ENCODE measurements around the gene SHFL. TPM values are rescaled to one million over a fixed set of nuclear protein-coding genes. Genes with fewer than 3 reads are reported as not detected.

SHFL gene
- total RNA-seq, 1 experiment from 2014 or later = 21.1 TPM

DNA sequence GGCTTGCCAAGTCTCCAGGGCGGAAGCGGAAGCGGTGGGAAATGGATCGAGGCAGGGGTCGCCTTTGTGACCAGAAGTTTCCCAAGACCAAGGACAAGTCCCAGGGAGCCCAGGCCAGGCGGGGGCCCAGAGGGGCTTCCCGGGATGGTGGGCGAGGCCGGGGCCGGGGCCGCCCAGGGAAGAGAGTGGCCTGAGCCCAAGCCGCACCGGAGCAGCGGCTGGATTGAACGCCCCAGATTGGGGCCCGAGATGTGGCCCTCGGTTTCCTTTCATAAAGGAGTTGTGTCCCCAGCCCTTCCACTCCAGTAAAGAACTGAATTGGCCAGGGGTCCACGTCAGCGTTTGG is 24.8 kb downstream of the SHFL start:
- Histone ChIP-seq H3K79me1 (ENCODE audit: insufficient read depth, low read depth, low read length, poor library complexity, severe bottlenecking) (no peaks in the 10 kb centered on the region), H2AK5ac (ENCODE audit: insufficient read length, low read length) (no peak overlapping the region), H4K5ac (ENCODE audit: insufficient read length, low read depth, low read length) (no peak overlapping the region), H3K9ac (ENCODE audit: extremely low read depth, insufficient read length, low read length) (no peak overlapping the region), H2AFZ (ENCODE audit: low read length) (no peak overlapping the region), H3K4me2 (ENCODE audit: insufficient read depth, insufficient read length, low read length) (no peak overlapping the region), H2BK12ac (ENCODE audit: insufficient read length, low read depth, low read length) (no peak overlapping the region), H3K23me2 (ENCODE audit: insufficient read length, low read depth, low read length, poor library complexity, severe bottlenecking) (peaks cover 7% of the 10 kb centered on the region), H2BK20ac (ENCODE audit: low read depth, low read length, poor library complexity, severe bottlenecking) (no peak overlapping the region), H3K18ac (ENCODE audit: insufficient read length, low read depth, low read length) (no peak overlapping the region), H3K27me3 (ENCODE audit: insufficient read depth, low read length) (no peaks in the 10 kb centered on the region), H2BK120ac (ENCODE audit: low read depth, low read length, poor library complexity, severe bottlenecking) (no peak overlapping the region), H3K4me1 (ENCODE audit: insufficient read depth, low read length) (no peaks in the 10 kb centered on the region; the same call in 1 of the 2 replicates), H4K91ac (ENCODE audit: insufficient read length, low read depth, low read length) (no peak overlapping the region), H4K8ac (replicated peaks; ENCODE audit: insufficient read length, low read depth, low read length) (no peak overlapping the region), H3K27ac (ENCODE audit: insufficient read length, low read depth, low read length) (no peak overlapping the region), H3K56ac (ENCODE audit: insufficient read length, low read depth, low read length) (no peak overlapping the region), H3K79me2 (ENCODE audit: insufficient read depth, low read length) (peaks cover 7% of the 10 kb centered on the region; the same call in 1 of the 2 replicates), H3K14ac (ENCODE audit: insufficient read depth, low read length) (no peak overlapping the region), H3K9me3 (ENCODE audit: control insufficient read depth, low read depth, low read length) (no peaks in the 10 kb centered on the region), H3K4ac (ENCODE audit: low read depth, low read length) (no peak overlapping the region), H2BK15ac (ENCODE audit: low read depth, low read length) (no peak overlapping the region), H2BK5ac (ENCODE audit: insufficient read length, low read length) (no peak overlapping the region), H3T11ph (ENCODE audit: low read length) (no peak overlapping the region), H3K23ac (ENCODE audit: insufficient read length, low read depth, low read length) (no peak overlapping the region), H4K20me1 (ENCODE audit: control insufficient read depth, insufficient read depth, insufficient read length) (no peaks in the 10 kb centered on the region)
- Mint-ChIP-seq H3K27ac (peak overlapping the region in 1 of 3 experiments; percentile 44; a peak in 1 of 7 replicates), H3K4me3 (no peak overlapping the region), H3K36me3 (ENCODE audit: insufficient read depth in 1 of 3, low read depth in 3 of 3) (peaks cover 35 to 74% (median 57%) of the 10 kb centered on the region in 3 experiments), H3K4me1 (peaks cover 7 to 14% of the 10 kb centered on the region in 2 experiments), H3K9me3 (no peaks in the 10 kb centered on the region; a peak in 1 of 5 replicates), H3K27me3 (ENCODE audit: low read depth) (no peaks in the 10 kb centered on the region; the same call in none of the 2 replicates)
- no peak for DNase-seq
- no CpG with 5 or more reads among the region's 19 CpGs for WGBS (ENCODE audit: extremely low coverage, insufficient read length, low lambda C conversion rate)
- TF ChIP-seq, protein P1, sequence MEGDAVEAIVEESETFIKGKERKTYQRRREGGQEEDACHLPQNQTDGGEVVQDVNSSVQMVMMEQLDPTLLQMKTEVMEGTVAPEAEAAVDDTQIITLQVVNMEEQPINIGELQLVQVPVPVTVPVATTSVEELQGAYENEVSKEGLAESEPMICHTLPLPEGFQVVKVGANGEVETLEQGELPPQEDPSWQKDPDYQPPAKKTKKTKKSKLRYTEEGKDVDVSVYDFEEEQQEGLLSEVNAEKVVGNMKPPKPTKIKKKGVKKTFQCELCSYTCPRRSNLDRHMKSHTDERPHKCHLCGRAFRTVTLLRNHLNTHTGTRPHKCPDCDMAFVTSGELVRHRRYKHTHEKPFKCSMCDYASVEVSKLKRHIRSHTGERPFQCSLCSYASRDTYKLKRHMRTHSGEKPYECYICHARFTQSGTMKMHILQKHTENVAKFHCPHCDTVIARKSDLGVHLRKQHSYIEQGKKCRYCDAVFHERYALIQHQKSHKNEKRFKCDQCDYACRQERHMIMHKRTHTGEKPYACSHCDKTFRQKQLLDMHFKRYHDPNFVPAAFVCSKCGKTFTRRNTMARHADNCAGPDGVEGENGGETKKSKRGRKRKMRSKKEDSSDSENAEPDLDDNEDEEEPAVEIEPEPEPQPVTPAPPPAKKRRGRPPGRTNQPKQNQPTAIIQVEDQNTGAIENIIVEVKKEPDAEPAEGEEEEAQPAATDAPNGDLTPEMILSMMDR (conservative IDR thresholded peaks at IDR 0.05) = no peak

Measured in H9 (cell line).